GM03348 (cell line): ENCODE data around the gene PCOLCE2.
"Not testable (repeated sequence)": the region's sequence is repeated elsewhere in the genome, so short reads cannot be mapped to it uniquely, and the experiment has no call there.

ENCODE experiments used
- DNase-seq: peaks from one replicate; pipeline ENCODE4 v3.0.0; 2012; ENCODE audit warnings: low spot score

The PCOLCE2 gene

DNA sequence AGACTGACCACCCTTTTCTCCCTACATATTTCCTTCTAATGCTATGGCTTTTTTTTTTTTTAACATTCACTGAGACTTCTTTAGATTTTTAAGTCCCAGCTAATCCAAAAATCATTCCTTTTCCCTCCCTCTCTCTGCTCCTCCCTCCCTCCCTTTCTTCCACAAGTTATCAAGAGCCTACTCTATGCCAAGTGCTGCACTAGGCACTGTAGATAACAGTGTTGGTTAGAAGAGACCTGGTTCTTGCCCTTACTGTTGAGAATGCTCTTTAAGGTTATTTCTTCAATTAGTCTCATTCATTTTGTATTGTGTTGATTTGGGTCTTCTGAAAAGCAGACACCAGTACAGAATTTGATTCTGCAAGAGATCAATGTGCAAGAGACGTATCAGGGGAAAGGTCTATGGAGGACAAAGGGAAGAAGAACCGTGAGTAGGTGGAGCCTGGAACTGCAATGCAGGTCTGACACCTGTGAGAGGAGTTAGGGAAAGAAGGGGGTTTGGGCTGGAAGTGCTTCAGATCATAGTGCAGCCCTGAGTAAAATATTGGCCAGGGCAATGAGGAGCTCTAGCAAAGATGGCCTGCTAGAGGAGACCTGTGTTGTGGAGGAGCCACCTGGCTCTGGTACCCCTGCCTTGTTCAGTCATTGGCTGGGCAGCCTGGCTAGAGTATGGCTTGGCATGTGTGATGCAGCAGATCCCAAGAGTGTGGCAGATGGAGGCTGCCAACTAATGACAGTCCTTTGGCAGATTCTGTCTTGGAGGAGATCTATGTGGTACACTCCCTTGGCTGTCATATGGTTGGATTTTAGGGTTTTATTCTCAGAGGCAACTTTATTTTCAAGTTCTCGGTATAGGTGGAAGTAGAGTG, 9.7 kb upstream of the PCOLCE2 start:
- DNase-seq = no peak

DNA sequence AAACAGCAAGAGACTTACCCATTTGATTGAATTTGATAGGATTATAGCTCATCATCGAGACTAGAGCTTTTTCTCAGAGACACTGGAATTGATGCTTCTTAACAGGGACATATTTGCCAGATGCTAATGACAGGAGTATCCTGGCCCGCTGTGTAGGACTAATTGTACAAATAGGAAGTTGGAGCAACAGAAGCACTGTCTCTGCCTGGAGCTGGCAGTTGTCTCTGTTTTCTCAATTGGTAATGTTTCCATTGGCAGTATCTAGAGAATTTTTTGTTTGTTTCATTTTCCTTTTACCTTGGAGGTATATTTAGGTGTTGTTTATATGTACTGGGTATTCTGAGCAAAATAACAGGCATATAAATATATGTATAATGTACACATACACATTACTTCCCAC, 8.9 kb upstream of the PCOLCE2 start:
- DNase-seq = no peak

DNA sequence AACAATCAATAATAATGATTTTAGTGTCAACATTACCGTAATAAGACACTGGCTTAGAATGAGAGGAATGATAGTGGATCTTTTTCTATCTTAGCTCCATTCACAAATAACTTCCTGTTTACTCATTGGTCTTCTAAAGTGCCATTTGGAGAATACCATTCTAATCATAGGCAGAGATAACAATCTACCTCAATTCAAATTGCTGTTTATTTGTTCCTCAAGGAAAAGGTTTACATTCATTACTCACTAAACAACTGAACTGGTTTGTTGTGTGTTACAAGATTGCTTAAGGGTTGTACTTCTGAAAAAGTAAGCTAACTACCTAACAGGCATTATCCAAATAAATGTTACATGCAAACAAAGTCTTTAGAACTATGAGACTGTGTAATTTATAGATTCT, 8.1 kb upstream of the PCOLCE2 start:
- DNase-seq = no peak

DNA sequence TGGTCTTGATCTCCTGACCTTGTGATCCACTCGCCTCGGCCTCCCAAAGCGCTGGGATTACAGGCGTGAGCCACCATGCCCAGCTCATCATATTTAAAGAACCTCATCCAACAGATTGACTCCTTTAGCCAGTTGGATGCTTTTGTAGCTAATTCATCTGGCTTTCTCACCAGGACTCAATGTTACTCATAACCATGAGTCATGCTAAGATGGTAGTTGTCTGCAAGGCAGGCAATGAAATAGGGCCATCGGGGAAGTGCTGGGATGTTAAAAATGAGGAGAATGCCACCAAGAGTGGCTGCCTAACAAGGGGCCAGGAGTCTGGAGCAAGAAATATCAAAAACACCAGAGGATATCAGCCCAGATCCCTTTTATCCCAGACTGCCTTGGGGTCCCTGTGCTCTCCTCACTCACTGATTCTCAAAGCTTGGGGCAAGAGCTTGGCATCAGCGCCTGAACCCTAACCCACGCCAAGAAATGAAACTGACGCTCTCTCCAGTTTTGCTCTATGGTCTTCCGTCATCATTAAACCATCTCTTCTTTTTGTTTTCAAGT, 7.4 kb upstream of the PCOLCE2 start:
- peak; percentile 65 for DNase-seq

DNA sequence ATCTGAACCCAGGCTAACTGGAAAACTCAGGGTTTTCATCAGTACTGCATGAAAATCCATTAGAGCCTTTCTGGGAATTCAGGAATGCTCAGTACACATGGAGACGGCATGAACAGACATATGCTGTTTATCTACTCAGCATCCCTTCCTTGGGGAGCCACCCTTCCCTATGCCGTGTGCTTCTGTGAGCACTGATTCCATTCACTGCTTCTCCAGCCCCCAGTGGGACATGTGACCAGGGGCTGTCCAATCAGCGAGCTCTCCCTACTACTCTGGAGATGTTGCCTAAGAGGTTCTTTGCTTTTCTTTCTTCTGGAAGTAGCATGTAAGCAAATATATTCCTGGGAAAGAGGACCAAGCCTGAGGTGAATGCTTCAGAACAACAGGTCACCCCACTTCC, 5.6 kb upstream of the PCOLCE2 start:
- DNase-seq = no peak

DNA sequence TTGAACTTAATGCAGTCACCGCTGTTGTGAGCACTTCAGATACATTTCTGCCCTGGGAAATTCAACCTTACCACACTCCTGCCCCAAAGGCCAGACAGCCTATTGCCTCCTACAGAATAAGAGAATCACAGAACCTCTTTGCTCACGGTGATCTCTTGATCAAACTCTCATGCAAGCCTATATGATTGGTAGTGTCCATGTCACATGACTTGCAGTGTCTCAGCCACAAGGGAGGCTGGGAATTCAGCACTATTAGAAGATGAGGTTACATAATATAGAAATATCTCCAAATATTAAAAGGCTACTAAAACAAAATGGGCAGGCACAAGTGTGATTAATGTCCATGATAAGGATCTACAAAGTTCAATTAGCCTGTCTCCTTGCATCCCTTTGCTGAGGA, 3.8 kb upstream of the PCOLCE2 start:
- DNase-seq = no peak

DNA sequence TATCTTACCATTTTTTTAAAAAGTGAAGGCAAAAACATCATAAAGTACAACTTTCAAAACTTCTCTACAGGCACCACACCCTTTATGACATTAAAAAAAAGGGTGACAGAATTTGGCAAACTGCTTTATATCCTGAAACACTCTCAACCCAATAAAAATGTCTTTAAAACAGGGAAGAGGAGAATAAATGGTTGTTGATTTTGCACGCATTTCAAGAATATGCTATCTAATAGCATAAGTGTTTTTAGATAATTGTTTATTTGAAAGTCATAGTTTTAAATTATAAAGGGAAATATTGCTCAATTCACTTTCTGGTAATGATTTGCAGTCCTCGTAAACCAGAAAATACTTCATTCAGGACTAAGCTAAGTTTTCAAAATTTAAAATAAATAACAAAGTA, 1.7 kb upstream of the PCOLCE2 start:
- no peak for DNase-seq

DNA sequence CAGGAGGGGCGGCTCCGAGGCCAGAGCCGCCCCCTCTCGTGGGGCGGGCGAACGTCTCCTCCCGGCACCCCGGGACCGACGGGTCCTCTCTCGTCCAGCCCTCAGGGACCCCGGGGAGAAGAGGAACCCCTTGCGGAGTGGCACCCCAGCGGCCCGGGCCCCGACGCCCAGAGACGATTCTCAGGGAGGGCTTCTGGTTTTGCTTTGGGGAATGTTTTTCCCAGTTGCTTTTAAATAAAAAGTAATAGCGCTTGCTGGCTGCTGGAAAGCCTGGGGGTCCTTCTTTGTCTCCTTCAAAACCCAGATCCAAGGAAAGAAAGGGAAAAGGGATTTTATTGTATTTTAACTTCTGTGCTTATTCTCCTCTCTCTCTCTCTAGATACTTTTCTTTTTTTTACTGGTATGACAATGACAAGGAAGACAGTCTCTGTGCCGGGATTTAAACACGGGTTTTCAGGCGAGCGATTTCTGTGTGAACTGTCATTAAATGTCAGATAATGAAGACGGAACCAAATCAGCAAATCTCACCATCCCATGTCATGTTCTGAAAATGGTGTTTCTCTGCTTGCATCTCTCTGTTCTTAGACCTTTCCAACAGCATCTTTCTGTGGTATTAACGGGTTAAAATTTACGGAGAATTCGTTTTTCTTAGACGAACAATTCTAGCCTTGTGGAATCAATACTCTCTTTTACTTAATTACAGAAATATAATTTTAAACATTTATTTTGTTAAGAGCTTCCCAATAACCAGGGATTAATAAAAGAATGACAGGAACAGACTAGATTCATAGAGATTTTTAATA, 530 bp upstream of the PCOLCE2 start:
- no peak for DNase-seq

DNA sequence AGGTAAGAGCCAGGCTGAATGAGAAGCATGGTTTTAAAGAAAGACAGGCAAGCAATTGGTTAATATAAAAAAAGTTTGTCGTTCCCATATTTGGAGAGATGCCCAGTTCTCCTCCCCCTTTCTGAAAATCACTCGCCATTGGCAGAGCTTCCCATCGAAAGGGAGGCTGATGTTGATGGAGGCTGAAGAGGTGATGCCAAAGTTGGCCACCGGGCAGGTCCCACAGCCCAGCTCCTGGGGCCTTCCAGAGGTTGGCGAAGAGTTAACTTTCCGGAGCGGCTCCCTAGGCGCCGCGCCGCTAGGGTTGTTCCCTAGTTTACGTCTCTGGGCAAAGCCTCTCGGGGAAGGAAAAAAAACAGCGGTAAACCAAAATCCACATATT, 793 bp downstream of the PCOLCE2 start:
- peak; percentile 44 for DNase-seq

DNA sequence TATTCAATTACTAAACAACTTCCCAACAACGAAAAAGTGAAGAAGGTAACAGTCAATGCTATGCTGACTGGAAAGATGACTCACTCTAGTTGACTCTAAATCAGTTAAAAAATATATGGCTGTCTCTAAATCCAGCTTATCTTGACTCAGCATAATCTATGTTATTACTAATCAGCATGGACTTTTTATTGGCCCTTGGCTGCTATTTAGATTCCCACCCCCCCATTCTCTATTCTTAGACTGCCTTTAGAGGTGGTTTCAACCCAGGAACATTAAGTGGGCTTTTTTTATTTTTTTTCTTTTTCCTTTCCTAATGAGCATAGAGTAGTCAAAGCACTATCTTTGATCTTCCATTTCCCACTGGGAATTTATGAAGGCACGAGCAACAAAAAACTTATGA, 1.9 kb downstream of the PCOLCE2 start:
- DNase-seq = peak; percentile 54

DNA sequence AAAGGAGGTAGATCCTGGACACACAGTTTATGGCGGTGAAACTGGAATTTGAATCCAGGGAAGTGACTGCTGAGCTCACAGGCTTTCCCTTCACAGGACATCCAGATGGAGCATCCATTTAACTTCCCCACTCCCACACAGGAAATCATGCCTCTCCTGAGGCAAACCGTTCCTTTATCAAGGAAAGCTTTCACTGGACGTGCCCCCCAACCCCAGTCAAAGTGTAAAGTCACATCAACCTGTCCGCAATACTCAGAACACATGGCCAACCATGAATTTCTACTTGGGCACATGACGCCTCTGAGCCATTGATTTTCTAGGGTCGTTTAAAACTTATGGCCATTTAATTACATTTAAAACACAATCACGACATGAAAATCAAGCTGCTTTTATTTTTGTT, 2.9 kb downstream of the PCOLCE2 start:
- no peak for DNase-seq

DNA sequence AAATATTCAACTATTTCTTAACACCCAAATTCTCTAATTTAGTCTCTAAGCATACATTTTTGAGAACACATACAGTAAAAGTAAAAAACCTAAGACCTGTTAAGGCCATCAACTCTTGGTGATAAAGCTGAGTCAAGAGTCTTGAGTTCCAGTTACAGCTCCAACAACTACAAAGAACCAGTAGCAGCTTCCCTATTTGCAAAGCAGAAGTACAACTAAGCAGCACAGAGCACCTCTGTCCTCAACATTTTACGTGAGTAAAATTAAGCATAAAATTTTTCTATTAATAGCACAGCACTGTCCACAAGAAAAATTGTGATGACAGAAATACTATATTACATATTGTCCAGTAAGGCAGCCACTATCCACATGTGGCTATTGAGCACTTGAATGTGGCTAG, 4.4 kb downstream of the PCOLCE2 start:
- no peak for DNase-seq

DNA sequence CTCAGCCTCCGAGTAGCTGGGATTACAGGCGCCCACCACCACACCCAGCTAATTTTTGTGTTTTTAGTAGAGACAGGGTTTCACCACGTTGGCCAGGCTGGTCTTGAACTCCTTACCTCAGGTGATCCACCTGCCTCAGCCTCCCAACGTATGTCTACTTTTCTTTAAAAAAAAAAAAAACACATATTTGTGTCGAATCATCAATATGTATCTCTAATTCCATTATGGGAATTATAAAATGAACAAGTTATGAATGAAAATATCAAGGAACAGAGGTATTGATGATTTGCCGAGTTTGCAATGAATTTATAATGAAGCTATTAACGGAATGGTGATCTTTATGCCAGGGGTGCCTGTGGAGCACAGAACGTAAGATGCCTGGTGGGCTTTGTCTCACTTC, 5.3 kb downstream of the PCOLCE2 start:
- not testable (repeated sequence) for DNase-seq

DNA sequence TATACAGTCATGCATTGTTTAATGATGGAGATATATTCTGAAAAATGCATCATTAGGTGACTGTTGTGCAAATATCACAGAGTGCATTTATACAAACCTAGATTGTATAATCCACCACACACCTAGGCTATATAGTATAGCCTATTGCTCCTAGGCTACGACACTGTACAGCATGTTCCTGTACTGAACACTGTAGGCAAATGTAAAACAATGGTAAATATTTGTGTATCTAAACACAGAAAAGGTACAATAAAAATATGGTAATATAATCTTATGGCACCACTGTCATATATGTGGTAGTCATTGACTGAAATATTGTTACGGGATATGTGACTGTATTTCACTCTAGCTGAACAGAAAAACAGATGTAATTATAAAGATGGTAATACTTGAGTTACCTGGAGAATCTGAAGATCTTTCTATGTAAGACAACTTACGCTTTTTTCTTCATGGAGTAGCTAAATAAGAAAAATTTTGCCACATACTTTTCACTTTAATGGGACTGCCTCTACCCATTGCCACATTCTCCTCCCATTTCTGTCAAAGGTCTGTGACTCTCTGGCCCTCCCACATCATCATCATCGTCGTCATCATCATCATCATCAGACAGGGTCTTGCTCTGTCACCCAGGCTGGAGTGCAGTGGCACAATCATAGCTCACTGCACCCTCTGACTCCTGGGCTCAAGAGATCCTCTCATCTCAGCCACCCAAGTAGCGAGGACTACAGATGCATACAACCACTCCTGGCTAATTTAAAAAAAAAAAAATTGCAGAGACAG, 7.2 kb downstream of the PCOLCE2 start:
- no peak for DNase-seq

DNA sequence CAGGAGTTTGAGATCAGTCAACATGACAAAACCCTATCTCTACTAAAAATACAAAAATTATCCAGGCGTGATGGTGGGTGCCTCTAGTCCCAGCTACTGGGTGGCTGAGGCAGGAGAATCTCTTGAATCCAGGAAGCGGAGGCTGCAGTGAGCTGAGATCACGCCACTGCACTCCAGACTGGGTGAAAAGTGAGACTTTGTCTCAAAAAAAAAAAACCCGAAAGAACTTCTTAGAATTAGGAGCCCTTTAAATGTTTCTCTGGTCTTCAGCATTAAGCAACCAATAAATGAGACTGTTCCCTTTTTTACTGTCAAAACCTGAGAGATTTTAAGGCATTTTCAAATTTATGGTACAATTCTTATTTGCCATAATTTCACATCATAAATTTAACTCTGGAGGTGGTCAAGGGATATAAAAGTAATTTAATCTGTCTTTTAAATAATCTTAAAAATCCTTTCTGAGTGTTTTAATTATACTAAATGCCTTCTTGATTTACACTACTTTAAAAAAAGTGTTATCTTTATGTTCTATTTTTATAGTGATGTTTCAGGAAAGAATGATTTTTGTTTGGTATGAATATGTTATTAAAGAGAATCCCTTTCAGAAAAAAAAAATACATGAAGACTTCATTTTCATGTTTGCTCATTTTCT, 10.1 kb downstream of the PCOLCE2 start:
- DNase-seq = no peak

DNA sequence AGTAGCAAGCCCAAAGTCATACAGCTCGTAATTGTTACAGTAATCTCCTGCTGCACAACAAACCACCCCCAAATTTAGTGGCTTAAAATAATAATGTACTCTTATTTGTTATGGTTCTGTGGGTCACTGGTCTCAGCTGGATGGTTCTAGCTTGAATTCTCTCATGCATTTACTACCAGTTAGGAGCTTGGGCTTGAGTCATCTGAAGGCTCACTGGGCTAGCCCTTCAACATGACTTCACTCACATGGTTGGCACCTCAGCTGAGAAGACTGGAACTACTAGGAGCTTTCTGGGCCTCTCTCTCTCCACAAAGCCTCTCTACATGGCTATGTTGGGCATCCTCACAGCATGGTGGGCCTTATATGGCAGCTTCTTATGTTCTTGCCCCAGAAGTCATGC, 12.5 kb downstream of the PCOLCE2 start:
- no peak for DNase-seq

DNA sequence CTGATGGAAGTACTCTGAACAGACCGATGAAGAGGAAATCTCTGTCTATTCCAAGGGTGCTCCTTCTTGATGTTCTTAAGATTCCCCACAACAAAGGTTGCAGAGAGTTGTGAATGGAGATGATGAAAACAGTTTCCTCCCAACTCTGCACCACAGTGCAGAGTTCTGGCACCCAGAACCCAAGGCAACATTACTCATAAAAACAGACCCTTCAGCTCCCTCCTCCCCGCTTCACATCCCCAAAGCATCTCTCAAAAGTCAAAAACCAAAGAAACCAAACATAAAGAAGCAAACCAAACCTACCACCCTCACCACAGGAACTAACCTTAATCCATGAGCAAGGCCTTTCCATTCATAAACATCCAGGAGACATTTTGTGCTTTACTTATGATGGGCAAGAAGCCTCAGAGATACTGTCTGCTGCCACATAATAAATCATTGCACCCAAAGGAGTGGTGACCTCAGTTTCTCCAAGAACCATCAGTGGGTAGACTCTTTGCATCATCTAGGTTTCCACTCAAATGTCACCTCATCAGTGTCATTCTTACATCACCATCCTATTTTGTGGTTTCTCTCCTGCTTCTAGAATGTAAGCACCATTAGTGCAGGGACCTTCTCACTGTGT, 13.2 kb downstream of the PCOLCE2 start:
- DNase-seq = no peak

DNA sequence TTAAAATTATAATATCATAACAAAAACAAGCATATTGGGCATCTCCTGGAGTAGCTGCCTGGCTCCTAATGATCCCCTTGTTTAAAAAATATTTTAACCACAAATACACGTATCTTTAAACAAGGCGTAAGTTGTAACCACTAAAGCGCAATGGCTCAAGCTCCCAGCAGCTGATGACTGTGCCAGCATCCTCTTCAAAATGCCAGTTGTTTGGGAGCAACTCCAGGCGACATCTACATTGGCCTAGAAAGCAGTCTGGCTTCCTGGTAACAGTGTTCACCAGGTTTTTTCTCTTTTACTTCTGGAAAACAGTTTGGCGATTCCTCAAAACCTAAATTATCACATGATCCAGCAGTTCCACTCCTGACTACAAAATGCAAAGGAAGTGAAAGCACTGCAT, 13.8 kb downstream of the PCOLCE2 start:
- DNase-seq = no peak

DNA sequence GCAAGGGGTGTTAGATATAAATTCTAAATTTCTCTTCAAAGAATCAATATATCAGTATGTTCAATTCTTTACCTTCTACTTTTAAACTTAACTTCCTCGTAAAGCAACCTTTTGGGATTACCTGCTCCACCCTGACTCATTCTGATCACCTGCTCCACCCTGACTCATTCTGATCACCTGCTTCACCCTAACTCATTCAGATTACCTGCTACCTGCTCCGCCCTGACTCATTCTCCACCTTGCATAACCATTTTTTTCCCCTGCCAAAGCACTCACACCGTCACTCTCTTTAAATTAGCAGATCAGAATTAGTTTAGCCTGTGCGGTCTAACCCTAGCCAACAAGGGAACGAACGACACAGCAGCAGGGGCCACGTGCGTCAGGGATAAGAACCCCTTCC, 20.5 kb downstream of the PCOLCE2 start:
- DNase-seq = not testable (repeated sequence)

DNA sequence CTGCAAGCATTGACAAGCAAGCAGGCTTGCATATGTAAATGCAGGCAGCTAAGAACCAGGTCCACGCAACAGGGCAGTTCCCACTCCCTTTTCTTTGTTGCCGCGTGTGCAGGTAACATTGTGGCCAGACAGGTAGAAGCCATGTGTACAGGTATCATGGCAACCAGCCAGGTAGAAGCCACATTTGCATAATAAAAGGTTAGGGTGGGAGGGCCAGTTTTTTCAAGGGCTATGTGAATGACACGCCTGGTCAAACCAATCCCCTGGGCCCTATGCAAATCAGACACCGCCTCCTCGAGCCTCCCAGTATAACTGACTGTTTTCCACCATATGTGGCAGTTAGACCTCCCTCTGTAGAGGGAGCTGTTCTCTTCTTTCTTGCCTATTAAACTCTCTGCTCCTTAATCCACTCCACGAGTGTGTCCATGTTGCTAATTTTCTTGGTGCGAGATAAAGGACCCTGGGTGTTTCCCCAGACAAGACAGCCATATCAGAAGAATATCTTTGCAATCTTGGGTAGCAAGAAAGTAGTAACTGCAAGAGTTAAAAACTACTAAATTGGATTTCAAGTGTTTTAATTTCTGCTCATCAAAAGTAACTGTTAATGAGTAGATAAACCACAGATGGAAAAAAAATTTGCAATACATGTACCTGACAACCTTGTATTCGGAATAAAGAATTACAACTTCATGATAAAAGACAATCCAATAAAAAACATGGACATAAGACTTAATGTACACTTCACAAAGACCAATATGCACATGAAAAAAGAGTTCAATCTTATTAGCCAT, 21.8 kb downstream of the PCOLCE2 start:
- DNase-seq = no peak
